RWPE2 (cell line): ENCODE data around the gene FRY.

Experiments used
- ATAC-seq: fragments of 200-7000 bp; cut with Tn5 transposase; 3 replicates; pipeline ENCODE4 v1.9.1; 2021; ENCODE audit warnings: low read depth
- DNase-seq: peaks from one replicate; pipeline ENCODE4 v3.0.0-alpha.2; 2020; ENCODE audit warnings: low spot score
- H3K27ac ChIP-seq: fragments of 450-650 bp; 2 replicates; pipeline ENCODE4 v1.5.1; 2017; ENCODE audit warnings: mild to moderate bottlenecking; ENCODE audit not compliant: poor library complexity, severe bottlenecking
- H3K27me3 ChIP-seq: fragments of 250-450 bp; sonication (Bioruptor Pico); 2 replicates; pipeline ENCODE4 v1.5.1; 2021; ENCODE audit warnings: mild to moderate bottlenecking, moderate library complexity; ENCODE audit not compliant: insufficient read depth, poor library complexity, severe bottlenecking
- H3K36me3 ChIP-seq: fragments of 250-450 bp; sonication (Bioruptor Pico); 2 replicates; pipeline ENCODE4 v1.5.1; 2020; ENCODE audit warnings: low read depth, mild to moderate bottlenecking, moderate library complexity
- H3K4me1 ChIP-seq: fragments of 250-450 bp; sonication (Bioruptor Pico); 2 replicates; pipeline ENCODE4 v1.5.1; 2021; ENCODE audit warnings: mild to moderate bottlenecking, moderate library complexity; ENCODE audit not compliant: insufficient read depth, poor library complexity, severe bottlenecking
- H3K4me3 ChIP-seq: fragments of 250-450 bp; sonication (Bioruptor Pico); 2 replicates; pipeline ENCODE4 v1.5.1; 2021; ENCODE audit warnings: mild to moderate bottlenecking, moderate library complexity; ENCODE audit not compliant: severe bottlenecking
- H3K9me3 ChIP-seq: fragments of 250-450 bp; sonication (Bioruptor Pico); 2 replicates; pipeline ENCODE4 v1.5.1; 2021; ENCODE audit warnings: mild to moderate bottlenecking, moderate library complexity; ENCODE audit not compliant: severe bottlenecking
- CTCF ChIP-seq: fragments of 450-650 bp; IDR thresholded peaks from one replicate; pipeline ENCODE4 v1.5.1; 2017; ENCODE audit warnings: mild to moderate bottlenecking, moderate library complexity; ENCODE audit not compliant: poor library complexity, severe bottlenecking

FRY gene

GRCh38 chr13:32079587-32079986 lies 48.0 kb downstream of the FRY start:
- Histone ChIP-seq H3K9me3 (no peaks in the 10 kb centered on the region), H3K27ac (no peak overlapping the region)
- TF ChIP-seq CTCF = no peak

GRCh38 chr13:32080328-32080744 lies 48.8 kb downstream of the FRY start:
- Histone ChIP-seq H3K27me3 (no peaks in the 10 kb centered on the region), H3K36me3 (no peaks in the 10 kb centered on the region), H3K4me1 (no peaks in the 10 kb centered on the region), H3K9me3 (no peaks in the 10 kb centered on the region), H3K4me3 (no peak overlapping the region), H3K27ac (no peak overlapping the region)
- ATAC-seq (no peak), DNase-seq (no peak)
- TF ChIP-seq CTCF = no peak

More at GRCh38 chr13:32079587-32079986, 48.0 kb downstream of the FRY start:
- no peak for ATAC-seq
- Histone ChIP-seq H3K4me1 (no peaks in the 10 kb centered on the region), H3K27me3 (no peaks in the 10 kb centered on the region), H3K4me3 (no peak overlapping the region), H3K36me3 (no peaks in the 10 kb centered on the region)
- DNase-seq = no peak

- DNase-seq (no peak), ATAC-seq (no peak)
- Histone ChIP-seq H3K27me3 (no peaks in the 10 kb centered on the region), H3K4me1 (no peaks in the 10 kb centered on the region), H3K27ac (no peak overlapping the region), H3K36me3 (no peaks in the 10 kb centered on the region), H3K4me3 (no peak overlapping the region), H3K9me3 (no peaks in the 10 kb centered on the region)
- no peak for TF ChIP-seq CTCF
These were observed 50.0 kb downstream of the FRY start for GRCh38 chr13:32081591-32081990.

GRCh38 chr13:32086366-32086765 lies 54.8 kb downstream of the FRY start:
- DNase-seq = no peak
- no peak for ATAC-seq
- no peak overlapping the region for H3K4me3 ChIP-seq
- H3K36me3 ChIP-seq = no peaks in the 10 kb centered on the region
- H3K9me3 ChIP-seq = no peaks in the 10 kb centered on the region
- TF ChIP-seq CTCF = no peak
- H3K27ac ChIP-seq = no peak overlapping the region
- H3K27me3 ChIP-seq = no peaks in the 10 kb centered on the region
- peaks cover 9% of the 10 kb centered on the region for H3K4me1 ChIP-seq

- peaks cover 9% of the 10 kb centered on the region for H3K4me1 ChIP-seq
- no peaks in the 10 kb centered on the region for H3K36me3 ChIP-seq
- no peak overlapping the region for H3K27ac ChIP-seq
- TF ChIP-seq CTCF = no peak
- no peaks in the 10 kb centered on the region for H3K9me3 ChIP-seq
- no peak for DNase-seq
- no peak overlapping the region for H3K4me3 ChIP-seq
- no peaks in the 10 kb centered on the region for H3K27me3 ChIP-seq
- ATAC-seq = no peak
These were observed 55.3 kb downstream of the FRY start for GRCh38 chr13:32086791-32087441.
